ENCODE data around the gene MKKS.

- TF ChIP-seq ZNF792 (CRISPR knock-in tag; IDR thresholded peaks at IDR 0.05), result no peak
- TF ChIP-seq ZNF121 (CRISPR knock-in tag; IDR thresholded peaks at IDR 0.05), result no peak
- no peak for TF ChIP-seq SCMH1 (CRISPR knock-in tag; IDR thresholded peaks at IDR 0.05; ENCODE audit: borderline replicate concordance)
- no peak for TF ChIP-seq ZNF274 (CRISPR knock-in tag; IDR thresholded peaks at IDR 0.05)
- no peak for TF ChIP-seq GABPA (IDR thresholded peaks at IDR 0.05; ENCODE audit: low read depth, low read length)
- no peak for TF ChIP-seq GABPA (CRISPR knock-in tag; IDR thresholded peaks at IDR 0.05; ENCODE audit: low read depth)
- no peak for TF ChIP-seq CTCF (CRISPR knock-in tag; IDR thresholded peaks at IDR 0.05)
- no peak for TF ChIP-seq ATF3 (CRISPR knock-in tag; IDR thresholded peaks at IDR 0.05)
- no peak for TF ChIP-seq SYNCRIP (IDR thresholded peaks at IDR 0.05; ENCODE audit: insufficient read depth, low read depth, low read length)
- TF ChIP-seq ZNF3 (CRISPR knock-in tag; IDR thresholded peaks at IDR 0.05), result no peak
- no peak for TF ChIP-seq PBX3 (CRISPR knock-in tag; IDR thresholded peaks at IDR 0.05; ENCODE audit: borderline replicate concordance)
- TF ChIP-seq ATF5 (CRISPR knock-in tag; IDR thresholded peaks at IDR 0.05; ENCODE audit: low read depth), result no peak
- TF ChIP-seq EZH2 (conservative IDR thresholded peaks at IDR 0.05; ENCODE audit: low read depth, low read length), result no peak
- TF ChIP-seq POLR2AphosphoS5 (IDR thresholded peaks at IDR 0.05; ENCODE audit: low read depth, low read length), result no peak
These were observed 11.7 kb upstream of the MKKS start for GRCh38 chr20:10445758-10446157.

Measured in HepG2 (cell line).